GM19035 (cell line): ENCODE data around the gene GULP1.

Experiments
- ATAC-seq: cut with Tn5 transposase; IDR thresholded peaks from one replicate; pipeline ENCODE4 v1.9.1; 2021; ENCODE audit not compliant: unreplicated experiment

Gene GULP1

GRCh38 chr2:188322569-188323551 lies 31.2 kb downstream of the GULP1 start:
- no peak for ATAC-seq

- no peak for ATAC-seq
Measured at GRCh38 chr2:188324067-188324466, 32.4 kb downstream of the GULP1 start.

- no peak for ATAC-seq
Measured at GRCh38 chr2:188326290-188326668, 34.6 kb downstream of the GULP1 start.

- ATAC-seq: no peak
Measured at GRCh38 chr2:188326669-188327301, 35.1 kb downstream of the GULP1 start.

- ATAC-seq: no peak
Measured at GRCh38 chr2:188327518-188328213, 36.0 kb downstream of the GULP1 start.

- no peak for ATAC-seq
Measured at GRCh38 chr2:188328419-188328818, 36.7 kb downstream of the GULP1 start.

GRCh38 chr2:188330316-188331053 lies 38.8 kb downstream of the GULP1 start:
- ATAC-seq: no peak

GRCh38 chr2:188332619-188333018 lies 40.9 kb downstream of the GULP1 start:
- ATAC-seq: no peak

GRCh38 chr2:188333751-188334524 lies 42.3 kb downstream of the GULP1 start:
- no peak for ATAC-seq

- no peak for ATAC-seq
Measured at GRCh38 chr2:188338463-188338862, 46.8 kb downstream of the GULP1 start.

- ATAC-seq: no peak
Measured at GRCh38 chr2:188340257-188340656, 48.6 kb downstream of the GULP1 start.

- no peak for ATAC-seq
Measured at GRCh38 chr2:188345020-188345419, 53.3 kb downstream of the GULP1 start.

- no peak for ATAC-seq
Measured at GRCh38 chr2:188345426-188345825, 53.8 kb downstream of the GULP1 start.

GRCh38 chr2:188345831-188346458 lies 54.3 kb downstream of the GULP1 start:
- ATAC-seq: no peak

- ATAC-seq: no peak
Measured at GRCh38 chr2:188349019-188349418, 57.3 kb downstream of the GULP1 start.

GRCh38 chr2:188353282-188353681 lies 61.6 kb downstream of the GULP1 start:
- no peak for ATAC-seq

GRCh38 chr2:188360485-188361263 lies 69.0 kb downstream of the GULP1 start:
- ATAC-seq: no peak

GRCh38 chr2:188364033-188364630 lies 72.5 kb downstream of the GULP1 start:
- no peak for ATAC-seq
